ENCODE measurements around the gene TP53AIP1.

The TP53AIP1 gene, protein sequence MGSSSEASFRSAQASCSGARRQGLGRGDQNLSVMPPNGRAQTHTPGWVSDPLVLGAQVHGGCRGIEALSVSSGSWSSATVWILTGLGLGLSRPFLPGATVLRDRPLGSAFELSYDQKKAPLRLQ

DNA sequence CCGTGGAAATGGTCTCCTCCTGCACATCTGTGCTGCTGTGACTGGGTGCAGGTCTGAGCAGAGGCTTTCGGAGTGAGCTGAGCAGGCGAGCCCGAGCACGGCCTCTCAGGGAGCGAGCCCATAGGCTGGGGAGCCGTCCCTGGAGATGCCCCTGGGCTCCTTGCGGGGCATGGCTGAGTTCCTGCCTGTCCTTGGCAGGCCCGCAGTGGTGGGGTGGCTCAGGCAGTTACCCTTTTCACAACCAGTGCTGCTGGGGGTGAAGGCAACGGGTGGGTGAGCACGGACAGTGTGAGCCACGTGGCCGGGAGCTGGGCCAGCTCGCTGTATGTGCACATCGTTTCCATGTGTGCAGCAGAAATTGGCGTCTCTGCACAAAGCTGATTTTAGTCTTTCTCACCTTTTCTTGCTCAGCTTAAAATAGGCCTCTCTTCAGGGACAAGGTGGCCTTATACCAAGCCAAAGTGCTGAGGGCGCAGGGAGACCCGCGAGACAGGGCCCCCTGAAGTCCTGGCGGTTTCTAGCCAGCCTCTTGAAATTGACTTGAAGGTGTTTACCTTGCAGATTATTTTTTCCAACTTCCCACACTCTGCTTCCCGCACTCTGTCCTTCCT is at the start of gene TP53AIP1:
TSS of gene TP53AIP1 (minus strand) at position 55 of the 611 bp plus-strand sequence. CDS start 5,053 bp downstream, outside the sequence.
- no peak for DNase-seq (ENCODE audit: low read depth in 2 of 2)

DNA sequence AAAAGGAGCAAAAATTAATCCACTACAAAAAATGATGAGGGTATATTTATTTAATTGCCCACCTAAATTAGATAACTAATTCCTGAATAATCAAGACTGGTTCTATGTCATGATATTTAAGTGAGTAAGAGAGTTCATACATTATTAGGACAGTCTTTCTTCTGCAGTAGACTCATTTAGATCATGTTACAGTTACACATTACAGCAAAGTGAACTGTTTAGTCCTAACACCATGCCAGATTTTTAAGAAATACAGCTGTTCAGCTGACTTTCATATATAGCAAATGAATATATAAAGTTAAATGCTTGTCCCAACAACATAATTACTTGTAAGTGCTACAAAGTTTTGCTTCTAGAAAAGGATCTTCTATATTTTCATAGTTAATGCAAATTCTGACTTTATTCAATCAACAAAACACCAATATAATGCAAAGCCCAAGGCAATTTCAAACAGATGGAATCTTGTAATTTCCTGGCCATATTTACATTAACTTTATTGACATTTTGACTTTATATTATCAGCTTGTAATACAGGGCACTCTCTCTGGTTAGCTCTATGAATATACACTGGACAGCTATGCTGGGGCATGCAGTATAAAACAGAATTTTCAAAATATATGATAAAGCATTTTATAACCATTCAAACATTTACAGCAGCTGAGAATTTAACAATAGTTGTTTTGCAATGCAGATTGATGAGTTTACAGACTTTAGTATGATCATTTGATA is 45.7 kb upstream of the TP53AIP1 start:
- DNase-seq (ENCODE audit: low read depth in 2 of 2): no peak

DNA sequence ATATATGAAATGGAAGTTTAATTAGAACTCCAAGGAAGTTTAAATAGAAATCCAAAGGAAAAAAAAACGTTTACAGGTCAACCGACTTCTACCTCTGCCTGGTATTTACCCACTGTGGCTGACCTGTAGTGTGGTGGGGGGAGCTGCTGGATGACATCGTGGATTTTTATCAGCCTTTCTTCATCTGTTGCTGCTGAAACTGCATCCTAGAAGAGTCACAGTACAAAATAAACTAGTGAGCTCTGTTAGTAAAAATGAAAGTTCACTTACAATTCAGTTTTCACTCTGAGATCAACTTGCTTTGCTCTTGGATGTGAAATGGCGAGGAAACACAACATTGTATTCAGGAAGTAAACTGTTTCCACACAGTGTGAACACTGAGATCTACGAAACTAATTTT is 43.2 kb upstream of the TP53AIP1 start:
- no peak for DNase-seq (ENCODE audit: low read depth in 2 of 2)

DNA sequence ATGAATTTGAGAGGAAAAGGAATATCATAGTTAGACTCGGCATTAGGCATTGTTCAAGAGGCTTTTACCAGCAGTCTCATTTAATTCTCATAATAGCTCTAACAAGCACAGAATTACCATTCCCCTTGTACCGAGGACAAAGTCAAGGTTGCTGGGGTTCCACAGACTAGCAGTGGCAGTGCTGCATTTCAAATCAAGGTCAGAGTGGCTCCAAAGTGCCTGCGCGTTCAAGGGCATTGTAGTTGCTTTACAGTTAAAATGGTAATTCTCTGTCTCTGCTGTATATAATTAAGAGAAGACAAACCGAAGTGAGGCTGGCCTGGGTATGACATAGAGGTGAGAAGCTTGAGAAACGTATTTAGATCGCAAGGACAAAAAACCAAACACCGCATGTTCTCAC is 40.4 kb upstream of the TP53AIP1 start:
- DNase-seq (ENCODE audit: low read depth in 2 of 2): no peak

DNA sequence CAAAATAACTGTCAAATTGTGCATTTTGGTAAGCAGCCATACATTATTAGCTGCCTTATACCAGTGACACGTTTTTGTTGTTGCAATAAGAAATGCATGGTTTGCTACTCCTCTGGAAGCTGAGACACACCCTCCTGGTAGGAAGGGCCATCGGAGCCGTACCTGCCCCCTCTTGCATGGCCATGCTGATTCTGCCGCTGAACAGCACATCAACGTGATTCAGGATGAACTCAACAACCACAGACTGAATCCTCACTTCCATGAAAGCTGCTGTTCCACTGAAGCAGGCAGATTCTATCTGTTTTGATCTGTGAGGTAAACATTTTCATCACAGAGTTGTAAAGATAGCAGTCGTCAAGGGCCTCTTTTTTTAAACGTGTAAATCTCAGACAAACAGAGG is 38.6 kb upstream of the TP53AIP1 start:
- no peak for DNase-seq (ENCODE audit: low read depth in 2 of 2)

DNA sequence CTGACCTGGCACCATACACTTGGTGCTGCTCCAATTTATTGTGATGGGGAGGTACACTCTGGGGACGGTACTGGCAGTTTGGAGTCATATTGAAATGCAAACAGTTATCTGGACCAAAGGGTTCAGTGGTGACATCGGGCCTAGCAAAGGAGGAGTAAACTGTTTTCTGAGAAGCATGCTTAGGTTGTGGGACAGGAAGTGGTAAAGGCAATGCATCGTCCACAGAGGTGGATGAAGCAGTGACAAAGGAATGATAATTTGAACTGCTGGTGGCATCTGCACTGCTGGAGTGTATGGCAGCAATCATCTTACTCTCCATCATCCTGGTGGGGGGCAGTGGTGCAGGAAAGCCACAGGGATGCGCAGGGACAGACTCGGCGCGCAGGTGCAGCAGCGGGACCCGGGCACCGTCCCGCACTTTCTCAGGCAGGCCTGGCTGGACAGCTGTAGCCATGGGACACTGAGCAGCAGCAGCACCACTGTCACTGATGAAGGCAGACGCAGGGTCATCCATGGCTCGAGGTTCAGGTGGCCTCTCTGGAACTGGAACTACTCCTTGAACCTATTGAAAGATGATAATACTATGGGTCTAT is 28.0 kb upstream of the TP53AIP1 start:
- no peak for DNase-seq (ENCODE audit: low read depth in 2 of 2)

DNA sequence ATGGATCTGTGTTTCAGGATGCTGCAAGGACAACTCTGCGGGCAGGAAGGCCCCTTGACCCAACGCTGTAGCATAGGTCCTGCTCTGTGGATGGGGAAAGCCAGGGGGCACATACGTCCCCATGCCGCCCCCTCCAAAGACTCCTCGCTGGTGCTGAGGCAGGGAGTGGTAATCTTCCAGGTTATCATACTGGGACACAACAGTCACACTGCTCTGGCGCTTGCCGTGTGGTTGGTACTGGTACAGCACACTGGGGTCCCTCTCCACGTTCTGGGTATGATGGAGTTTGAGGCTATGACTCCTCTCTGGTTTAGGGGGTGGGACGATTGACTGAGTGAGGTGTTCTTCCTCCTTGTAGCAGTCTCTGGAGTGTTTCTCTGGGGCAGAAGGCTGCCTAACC is 26.2 kb upstream of the TP53AIP1 start:
- no peak for DNase-seq (ENCODE audit: low read depth in 2 of 2)

DNA sequence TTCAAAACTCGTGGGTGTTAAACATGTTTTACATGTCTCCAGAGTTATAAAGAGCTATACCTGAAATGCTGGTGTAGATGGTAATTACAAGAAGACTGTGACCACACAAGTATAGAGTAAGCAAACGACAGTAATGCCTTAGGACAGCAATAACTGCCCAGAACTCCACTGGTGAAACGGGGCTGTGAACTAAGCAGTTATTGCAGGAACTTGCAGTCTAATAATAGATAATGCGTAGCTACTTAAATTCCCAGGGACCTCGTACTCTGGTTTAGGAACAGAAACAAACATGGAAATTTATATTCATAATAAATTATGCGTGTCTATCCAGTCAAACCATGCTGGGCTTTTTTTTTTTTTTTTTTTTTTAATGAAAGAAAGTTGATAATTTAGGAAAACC is 24.9 kb upstream of the TP53AIP1 start:
- no peak for DNase-seq (ENCODE audit: low read depth in 2 of 2)

DNA sequence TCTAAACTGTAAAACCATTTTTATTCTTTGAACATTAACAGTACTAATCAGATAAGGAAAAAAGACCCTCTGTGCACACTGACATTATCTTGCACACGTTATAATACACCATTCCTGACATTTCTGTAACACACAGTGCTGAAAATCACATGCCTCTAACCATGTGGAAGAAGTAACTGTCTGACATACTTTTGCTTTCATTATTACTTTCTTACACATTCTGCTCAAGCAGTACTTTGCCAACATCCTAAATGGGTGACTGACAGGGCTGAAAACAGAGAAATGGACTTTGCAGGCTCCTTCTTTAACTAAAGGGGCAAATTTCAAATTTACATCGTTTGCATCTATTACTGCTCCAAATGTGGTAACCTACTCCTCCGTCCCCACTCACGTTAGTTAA is 22.8 kb upstream of the TP53AIP1 start:
- no peak for DNase-seq (ENCODE audit: low read depth in 2 of 2)

DNA sequence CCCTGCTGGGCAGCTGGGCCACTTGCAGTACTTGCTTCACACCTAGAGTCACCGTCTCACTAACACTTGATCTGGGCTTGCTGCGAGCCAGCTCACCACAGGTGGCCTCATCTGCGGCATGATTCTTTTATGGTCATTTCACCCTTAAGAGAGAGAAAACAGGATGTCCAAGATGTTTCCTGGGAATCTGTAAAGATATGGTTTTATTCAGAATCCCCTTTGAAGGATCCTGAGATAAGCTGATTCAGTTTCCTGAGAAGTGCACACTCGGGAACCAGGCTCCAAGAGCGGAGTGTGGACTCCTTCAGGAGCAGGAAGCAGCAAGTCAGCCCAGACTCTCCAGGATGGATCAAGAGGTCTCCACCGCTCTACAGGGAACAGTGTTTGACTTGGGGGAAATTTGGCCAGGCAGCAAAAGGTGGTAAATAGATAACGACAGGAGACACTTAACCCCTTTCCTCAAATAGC is 21.8 kb upstream of the TP53AIP1 start:
- DNase-seq (ENCODE audit: low read depth in 2 of 2): no peak

DNA sequence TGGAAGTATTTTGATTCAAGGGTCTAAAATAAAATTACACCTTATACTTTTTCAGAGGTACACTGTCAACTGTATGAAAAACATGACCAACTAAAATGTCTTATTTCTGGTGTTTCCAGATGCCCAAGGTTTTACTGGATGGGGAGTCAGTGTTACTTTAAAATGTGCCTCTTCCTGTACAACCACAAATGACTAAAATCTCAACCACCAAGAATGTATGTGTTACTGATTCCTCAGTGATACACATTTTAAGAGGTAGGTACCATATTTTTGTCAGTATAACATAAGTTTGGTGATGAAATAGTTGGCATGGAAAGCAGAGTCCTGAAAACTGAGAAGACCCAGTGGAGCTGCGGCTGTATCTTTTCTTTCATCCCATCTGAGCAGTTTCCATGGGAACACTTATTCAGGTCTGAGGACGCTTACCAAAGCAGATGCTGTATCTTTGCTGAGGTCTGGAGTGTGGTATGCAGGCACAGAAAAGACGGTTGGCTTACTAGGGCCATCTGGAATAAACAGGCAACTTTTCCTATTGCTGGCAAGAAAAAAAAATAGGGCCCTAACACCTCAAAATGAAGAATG is 21.2 kb upstream of the TP53AIP1 start:
- no peak for DNase-seq (ENCODE audit: low read depth in 2 of 2)

DNA sequence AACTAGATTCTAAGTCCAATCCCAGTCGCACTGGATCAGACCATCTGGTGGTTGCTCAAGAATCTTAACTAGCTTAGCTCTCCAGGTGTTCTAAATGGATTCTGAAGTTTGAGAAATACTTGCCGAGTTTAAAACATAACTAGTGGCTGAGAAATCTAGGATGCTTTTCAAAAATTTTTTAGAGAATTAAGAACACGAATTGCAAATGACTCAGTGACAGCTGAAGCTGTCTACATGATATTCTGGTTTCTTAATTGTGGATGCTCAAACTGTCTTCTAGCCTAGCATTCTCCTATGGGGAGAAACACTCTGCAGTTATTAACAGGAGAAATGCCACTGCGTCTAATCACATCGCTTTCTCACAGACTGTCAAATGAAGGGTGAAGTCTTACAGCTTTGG is 20.2 kb upstream of the TP53AIP1 start:
- no peak for DNase-seq (ENCODE audit: low read depth in 2 of 2)

DNA sequence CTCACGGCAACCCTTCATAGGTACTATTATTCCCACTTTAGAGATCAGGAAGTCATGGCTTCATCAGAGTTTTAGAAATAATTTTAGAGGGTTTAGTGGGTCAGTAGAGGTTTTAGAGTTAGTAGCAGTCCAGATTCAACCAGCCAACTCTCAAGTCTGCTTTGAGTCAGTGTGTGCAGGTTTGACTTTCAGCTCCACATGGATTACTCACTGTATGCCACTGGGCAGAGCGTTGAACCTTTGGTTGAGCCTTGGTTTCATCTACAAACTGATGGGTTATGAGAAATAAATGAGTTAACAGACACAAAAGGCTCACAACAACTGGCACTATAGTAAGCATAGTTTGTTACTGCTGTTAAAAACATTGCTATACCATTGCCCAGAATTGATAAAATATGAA is 19.0 kb upstream of the TP53AIP1 start:
- DNase-seq (ENCODE audit: low read depth in 2 of 2): no peak

DNA sequence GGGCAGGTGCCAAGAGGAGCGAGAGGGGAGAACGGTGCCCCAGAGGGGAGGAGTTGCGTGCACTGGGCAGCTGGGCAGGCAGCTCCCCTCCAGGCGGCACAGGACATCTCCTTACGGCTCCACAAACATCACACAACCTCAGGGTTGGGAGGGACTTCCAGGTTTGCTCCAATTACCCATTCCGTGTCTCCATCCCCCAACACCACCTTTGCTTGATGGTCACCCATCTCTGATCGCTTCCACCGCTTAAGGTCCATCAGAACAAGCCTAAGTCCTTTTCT is 14.5 kb upstream of the TP53AIP1 start:
- no peak for DNase-seq (ENCODE audit: low read depth in 2 of 2)

DNA sequence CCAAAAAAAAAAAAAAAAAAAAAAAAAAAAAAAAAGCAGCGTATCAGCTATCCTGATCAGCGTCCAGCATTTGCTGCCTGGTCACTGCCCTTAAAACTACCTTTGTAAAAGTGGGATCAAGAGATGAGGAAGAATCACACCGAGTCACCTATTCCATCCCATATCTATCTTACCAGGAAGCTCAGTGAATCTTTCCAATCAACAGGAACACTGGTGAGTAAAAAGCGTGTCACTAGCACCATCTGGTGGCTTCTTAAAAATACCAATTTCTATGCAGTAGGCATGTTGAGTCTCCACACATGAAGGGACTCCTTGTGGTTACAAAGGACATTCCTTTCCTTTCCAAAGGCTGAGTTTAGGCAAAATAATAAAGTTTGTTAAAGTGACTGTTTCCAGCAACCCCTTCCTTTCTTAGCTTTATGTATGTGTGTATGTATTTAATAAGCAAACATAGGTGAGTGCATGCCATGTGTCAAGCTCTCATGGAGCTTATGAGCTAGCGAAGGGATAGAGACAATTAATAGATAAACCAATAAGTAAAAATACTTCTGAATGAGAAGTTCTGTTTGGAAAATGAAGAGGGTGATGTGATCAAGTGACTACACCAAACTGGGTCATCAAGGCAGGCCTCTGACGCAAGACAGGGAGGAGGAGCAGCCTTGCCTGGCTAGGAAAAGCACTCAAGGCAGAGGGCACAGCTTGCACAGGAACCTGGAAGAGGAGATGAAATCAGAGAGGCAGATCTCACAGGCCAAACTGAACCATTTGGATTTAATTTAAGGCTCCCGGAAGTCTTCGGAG is 13.9 kb upstream of the TP53AIP1 start:
- no peak for DNase-seq (ENCODE audit: low read depth in 2 of 2)

DNA sequence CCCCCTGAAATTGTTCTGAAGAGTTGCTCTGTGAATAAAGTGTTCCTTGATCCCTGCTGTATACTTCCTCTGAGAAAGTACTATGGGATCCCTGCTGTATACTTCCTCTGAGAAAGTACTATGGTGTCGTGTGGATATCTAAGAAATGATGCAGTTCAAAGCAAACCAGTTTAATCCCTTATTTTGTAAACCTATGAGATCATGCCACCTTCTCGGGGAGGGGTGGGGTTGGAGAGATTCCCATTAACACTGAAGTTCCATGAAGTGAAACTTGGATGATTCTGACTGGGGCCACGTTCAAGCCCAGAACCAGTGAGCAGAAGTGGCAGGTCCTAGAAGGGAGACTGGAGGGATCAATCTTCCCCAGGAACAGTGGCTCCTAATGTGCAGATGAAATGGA is 13.0 kb upstream of the TP53AIP1 start:
- no peak for DNase-seq (ENCODE audit: low read depth in 2 of 2)

DNA sequence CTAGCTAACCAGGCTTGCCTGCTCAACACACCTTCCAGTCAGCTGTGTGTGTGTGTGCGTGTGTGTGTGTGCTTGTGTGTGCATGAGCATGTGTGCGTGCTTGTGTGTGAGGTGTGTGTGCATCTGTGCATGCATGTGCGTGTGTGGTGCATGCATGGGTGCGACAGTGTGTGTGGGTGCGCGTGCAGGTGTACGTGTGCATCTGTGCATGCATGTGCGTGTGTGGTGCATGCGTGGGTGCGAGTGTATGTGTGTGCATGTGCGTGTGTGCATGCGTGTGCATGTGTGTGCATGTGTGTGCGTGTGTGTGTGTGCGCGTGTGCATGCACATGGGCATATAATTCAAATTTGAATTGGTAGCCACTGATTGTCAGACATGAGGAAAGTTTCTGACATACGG is 10.5 kb upstream of the TP53AIP1 start:
- DNase-seq (ENCODE audit: low read depth in 2 of 2): no peak

DNA sequence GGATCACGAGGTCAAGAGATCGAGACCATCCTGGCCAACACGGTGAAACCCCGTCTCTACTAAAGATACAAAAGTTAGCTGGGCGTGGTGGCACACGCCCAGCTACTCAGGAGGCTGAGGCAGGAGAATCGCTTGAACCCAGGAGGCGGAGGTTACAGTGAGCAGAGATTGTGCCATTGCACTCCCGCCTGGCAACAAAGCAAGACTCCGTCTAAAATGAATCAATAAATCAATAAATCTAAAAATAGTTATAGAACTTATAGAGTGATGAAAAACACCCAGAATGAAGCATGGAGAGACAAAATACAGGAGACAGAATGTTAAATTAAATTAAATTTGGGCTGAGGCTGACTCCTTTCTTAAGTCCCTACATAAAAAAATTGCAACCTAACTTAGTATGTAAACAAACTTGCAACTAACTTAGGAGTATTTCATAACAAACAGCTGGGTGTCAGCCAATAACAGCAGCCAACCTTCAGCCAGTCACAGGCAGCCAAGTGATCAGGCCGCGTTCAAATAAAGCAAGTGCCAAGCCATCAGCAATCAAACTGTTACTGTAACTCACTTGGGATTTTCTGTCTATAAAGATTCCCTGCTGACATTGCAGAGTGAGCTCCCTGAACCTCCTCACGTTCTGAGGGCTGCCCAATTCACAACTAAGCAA is 7.3 kb upstream of the TP53AIP1 start:
- no peak for DNase-seq (ENCODE audit: low read depth in 2 of 2)

DNA sequence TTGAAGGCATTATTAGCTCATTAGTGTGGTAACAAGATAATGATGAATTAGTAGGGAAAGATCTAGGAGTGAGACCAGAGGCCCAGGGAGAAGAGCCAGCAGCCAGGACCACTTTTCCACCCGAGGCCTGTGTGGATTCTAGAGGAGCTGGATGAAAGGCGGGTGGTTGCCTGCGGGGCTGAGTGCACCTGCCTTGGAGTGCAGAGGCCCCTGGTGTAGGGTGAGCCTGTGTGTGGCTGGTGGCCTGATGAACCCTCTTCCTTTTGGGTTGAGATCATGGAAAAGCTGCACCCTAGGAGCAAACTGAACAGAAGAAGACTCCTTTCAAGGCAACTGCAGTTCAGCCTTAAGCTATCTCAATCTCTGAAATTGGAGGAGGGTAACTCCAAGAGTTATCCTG is 5.9 kb upstream of the TP53AIP1 start:
- no peak for DNase-seq (ENCODE audit: low read depth in 2 of 2)

DNA sequence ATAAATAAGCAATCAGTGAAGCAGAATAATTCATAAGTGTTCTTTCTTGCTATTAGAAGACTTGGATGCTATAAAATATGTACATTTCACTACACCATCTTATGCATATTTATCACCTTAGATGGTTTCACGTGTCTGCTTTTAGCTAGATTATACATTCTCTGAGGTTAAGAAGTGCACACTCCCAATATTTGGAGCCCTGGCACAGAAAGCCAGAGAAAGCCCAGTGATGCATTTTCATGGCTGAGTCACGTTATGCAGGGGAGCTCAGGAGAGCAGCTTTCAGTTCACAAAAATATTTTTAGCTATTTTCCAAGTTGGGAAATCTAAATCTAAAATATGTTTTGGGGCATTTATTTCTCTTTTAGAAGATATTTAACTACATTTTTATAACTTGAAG is 5.1 kb upstream of the TP53AIP1 start:
- DNase-seq (ENCODE audit: low read depth in 2 of 2): no peak

DNA sequence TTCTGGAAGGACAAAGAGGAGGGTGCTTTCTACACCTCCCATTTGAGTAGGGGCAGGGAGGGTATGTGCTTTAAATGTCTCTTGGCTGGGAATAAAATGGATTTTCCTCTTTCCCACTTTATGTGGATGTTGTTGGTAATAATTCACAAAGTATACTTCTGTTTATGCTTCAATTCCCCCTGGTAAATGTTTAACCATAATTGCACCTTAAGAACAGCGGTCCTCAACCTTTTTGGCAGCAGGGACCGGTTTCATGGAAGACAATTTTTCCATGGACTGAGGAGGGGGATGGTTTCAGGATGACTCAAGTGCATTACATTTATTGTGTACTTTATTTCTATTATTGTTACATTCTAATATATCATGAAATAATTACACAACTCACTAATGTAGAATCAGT is 4.0 kb upstream of the TP53AIP1 start:
- DNase-seq (ENCODE audit: low read depth in 2 of 2): no peak

Measured in stimulated activated CD8-positive, alpha-beta memory T cell treated with anti-CD3 and anti-CD28 coated beads, Interleukin-2, amount 100 ng/mL, for 1 hour (primary cell).